ENCODE results near the gene GJB6. TPM values are rescaled to one million over a fixed set of nuclear protein-coding genes. Genes with fewer than 3 reads are reported as not detected.
"Not testable (repeated sequence)": the region's sequence is repeated elsewhere in the genome, so short reads cannot be mapped to it uniquely, and the experiment has no call there.

GJB6 gene
- total RNA-seq: not detected in 2 replicates
- long read RNA-seq: 0 reads

GRCh38 chr13:20231839-20232555 lies at the start of gene GJB6:
Gene GJB6, minus strand, starts transcription at chr13:20232319. Its CDS starts 8,839 bp downstream, at chr13:20223480.
- no peak within 1 kb of the TSS for H3K27ac Mint-ChIP-seq (ENCODE audit: unreplicated experiment)
- no peaks in the 10 kb centered on the region for H3K36me3 Mint-ChIP-seq (ENCODE audit: unreplicated experiment)
- H3K27me3 Mint-ChIP-seq (ENCODE audit: unreplicated experiment): peaks cover 65% of the 10 kb centered on the region
- no peak for DNase-seq (ENCODE audit: extremely low spot score, unreplicated experiment)
- no peaks in the 10 kb centered on the region for H3K9me3 Mint-ChIP-seq (ENCODE audit: unreplicated experiment)
- H3K4me1 Mint-ChIP-seq (ENCODE audit: unreplicated experiment): peaks cover 4% of the 10 kb centered on the region
- peak within 1 kb of the TSS; percentile 36 for H3K4me3 Mint-ChIP-seq (ENCODE audit: unreplicated experiment)
- TF ChIP-seq CTCF (IDR thresholded peaks at IDR 0.05): no peak

GRCh38 chr13:20276901-20277300 lies 44.8 kb upstream of the GJB6 start:
- H3K27ac Mint-ChIP-seq (ENCODE audit: unreplicated experiment): not testable (repeated sequence)

GRCh38 chr13:20274466-20274865 lies 42.3 kb upstream of the GJB6 start:
- no peaks in the 10 kb centered on the region for H3K36me3 Mint-ChIP-seq (ENCODE audit: unreplicated experiment)
- no peaks in the 10 kb centered on the region for H3K4me1 Mint-ChIP-seq (ENCODE audit: unreplicated experiment)
- DNase-seq (ENCODE audit: extremely low spot score, unreplicated experiment): no peak
- no peak overlapping the region for H3K4me3 Mint-ChIP-seq (ENCODE audit: unreplicated experiment)
- TF ChIP-seq CTCF (IDR thresholded peaks at IDR 0.05): no peak
- no peak overlapping the region for H3K27ac Mint-ChIP-seq (ENCODE audit: unreplicated experiment)
- peaks cover 22% of the 10 kb centered on the region for H3K27me3 Mint-ChIP-seq (ENCODE audit: unreplicated experiment)
- no peaks in the 10 kb centered on the region for H3K9me3 Mint-ChIP-seq (ENCODE audit: unreplicated experiment)

More at GRCh38 chr13:20276901-20277300, 44.8 kb upstream of the GJB6 start:
- H3K36me3 Mint-ChIP-seq (ENCODE audit: unreplicated experiment); H3K9me3 Mint-ChIP-seq (ENCODE audit: unreplicated experiment); DNase-seq (ENCODE audit: extremely low spot score, unreplicated experiment); H3K4me3 Mint-ChIP-seq (ENCODE audit: unreplicated experiment); H3K4me1 Mint-ChIP-seq (ENCODE audit: unreplicated experiment): not testable (repeated sequence)
- peaks cover 12% of the 10 kb centered on the region for H3K27me3 Mint-ChIP-seq (ENCODE audit: unreplicated experiment)

GRCh38 chr13:20272588-20273171 lies 40.6 kb upstream of the GJB6 start:
- no peaks in the 10 kb centered on the region for H3K36me3 Mint-ChIP-seq (ENCODE audit: unreplicated experiment)
- no peaks in the 10 kb centered on the region for H3K4me1 Mint-ChIP-seq (ENCODE audit: unreplicated experiment)
- no peak for TF ChIP-seq CTCF (IDR thresholded peaks at IDR 0.05)
- no peak overlapping the region for H3K27ac Mint-ChIP-seq (ENCODE audit: unreplicated experiment)
- no peak for DNase-seq (ENCODE audit: extremely low spot score, unreplicated experiment)
- peaks cover 22% of the 10 kb centered on the region for H3K27me3 Mint-ChIP-seq (ENCODE audit: unreplicated experiment)
- H3K4me3 Mint-ChIP-seq (ENCODE audit: unreplicated experiment): no peak overlapping the region
- H3K9me3 Mint-ChIP-seq (ENCODE audit: unreplicated experiment): no peaks in the 10 kb centered on the region

DNA sequence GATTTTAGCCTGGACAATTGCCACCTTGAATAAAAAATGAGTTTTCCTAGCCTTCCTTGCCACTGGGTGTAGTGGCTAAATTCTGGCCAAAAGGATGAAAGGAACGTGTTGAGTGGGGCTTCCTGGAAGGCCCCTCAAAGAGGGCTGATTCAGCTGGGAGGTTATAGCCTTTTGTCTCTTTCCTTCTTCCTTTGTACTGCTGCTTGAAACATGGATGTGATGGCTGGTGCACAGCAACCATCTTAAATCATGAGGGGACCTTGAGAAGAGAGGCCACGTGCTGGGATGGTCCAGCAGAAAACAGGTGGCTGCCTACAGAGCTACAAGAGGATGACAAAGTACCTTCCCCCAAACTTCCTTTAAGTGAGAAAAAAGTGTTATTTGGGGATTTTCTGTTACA lies 40.0 kb upstream of the GJB6 start:
- Mint-ChIP-seq H3K36me3 (ENCODE audit: unreplicated experiment) (no peaks in the 10 kb centered on the region), H3K4me3 (ENCODE audit: unreplicated experiment) (no peak overlapping the region), H3K4me1 (ENCODE audit: unreplicated experiment) (no peaks in the 10 kb centered on the region), H3K27ac (ENCODE audit: unreplicated experiment) (no peak overlapping the region), H3K27me3 (ENCODE audit: unreplicated experiment) (peaks cover 22% of the 10 kb centered on the region), H3K9me3 (ENCODE audit: unreplicated experiment) (no peaks in the 10 kb centered on the region)
- no peak for TF ChIP-seq CTCF (IDR thresholded peaks at IDR 0.05)
- DNase-seq (ENCODE audit: extremely low spot score, unreplicated experiment): no peak
